ENCODE data around the gene MRPL10.

Gene MRPL10

DNA sequence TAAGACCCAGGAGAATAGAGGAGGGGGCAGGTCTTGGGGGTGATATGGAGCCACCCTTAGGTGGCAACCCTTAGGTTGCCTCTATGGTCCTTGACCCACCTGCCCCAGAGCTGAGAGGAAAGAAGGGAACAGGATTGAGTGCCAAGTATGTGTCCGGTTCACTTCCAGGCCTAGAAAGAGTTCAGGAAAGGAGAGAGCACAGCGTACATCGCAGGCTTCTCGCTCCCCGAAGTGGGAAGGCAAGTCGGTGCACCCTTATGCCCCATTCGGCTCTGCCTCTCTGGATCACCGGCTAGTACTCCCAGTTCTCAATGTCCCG lies 19.0 kb upstream of the MRPL10 start:
- Histone ChIP-seq H3K4me1 (ENCODE audit: control insufficient read depth in 1 of 2, insufficient read depth in 1 of 2, low read depth in 1 of 2, low read length in 1 of 2) (peaks cover 0 to 7% of the 10 kb centered on the region in 2 experiments), H3K27ac (no peak overlapping the region), H3K4me3 (ENCODE audit: low read depth in 1 of 2, low read length in 1 of 2) (no peak overlapping the region), H3K36me3 (no peaks in the 10 kb centered on the region), H3K9me3 (no peaks in the 10 kb centered on the region), H3K27me3 (peaks cover 100% of the 10 kb centered on the region)
- TF ChIP-seq, protein P1, sequence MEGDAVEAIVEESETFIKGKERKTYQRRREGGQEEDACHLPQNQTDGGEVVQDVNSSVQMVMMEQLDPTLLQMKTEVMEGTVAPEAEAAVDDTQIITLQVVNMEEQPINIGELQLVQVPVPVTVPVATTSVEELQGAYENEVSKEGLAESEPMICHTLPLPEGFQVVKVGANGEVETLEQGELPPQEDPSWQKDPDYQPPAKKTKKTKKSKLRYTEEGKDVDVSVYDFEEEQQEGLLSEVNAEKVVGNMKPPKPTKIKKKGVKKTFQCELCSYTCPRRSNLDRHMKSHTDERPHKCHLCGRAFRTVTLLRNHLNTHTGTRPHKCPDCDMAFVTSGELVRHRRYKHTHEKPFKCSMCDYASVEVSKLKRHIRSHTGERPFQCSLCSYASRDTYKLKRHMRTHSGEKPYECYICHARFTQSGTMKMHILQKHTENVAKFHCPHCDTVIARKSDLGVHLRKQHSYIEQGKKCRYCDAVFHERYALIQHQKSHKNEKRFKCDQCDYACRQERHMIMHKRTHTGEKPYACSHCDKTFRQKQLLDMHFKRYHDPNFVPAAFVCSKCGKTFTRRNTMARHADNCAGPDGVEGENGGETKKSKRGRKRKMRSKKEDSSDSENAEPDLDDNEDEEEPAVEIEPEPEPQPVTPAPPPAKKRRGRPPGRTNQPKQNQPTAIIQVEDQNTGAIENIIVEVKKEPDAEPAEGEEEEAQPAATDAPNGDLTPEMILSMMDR (IDR thresholded peaks at IDR 0.05): no peak

- H3K27me3 ChIP-seq: peaks cover 100% of the 10 kb centered on the region
- H3K36me3 ChIP-seq: no peaks in the 10 kb centered on the region
- no peak overlapping the region for H3K4me3 ChIP-seq (ENCODE audit: low read depth in 1 of 2, low read length in 1 of 2)
- H3K9me3 ChIP-seq: no peaks in the 10 kb centered on the region
- no peak overlapping the region for H3K27ac ChIP-seq
- peaks cover 0 to 7% of the 10 kb centered on the region in 2 experiments for H3K4me1 ChIP-seq (ENCODE audit: control insufficient read depth in 1 of 2, insufficient read depth in 1 of 2, low read depth in 1 of 2, low read length in 1 of 2)
- TF ChIP-seq, protein P1 (IDR thresholded peaks at IDR 0.05): no peak
These were observed 16.8 kb upstream of the MRPL10 start for GRCh38 chr17:47848198-47848513.

DNA sequence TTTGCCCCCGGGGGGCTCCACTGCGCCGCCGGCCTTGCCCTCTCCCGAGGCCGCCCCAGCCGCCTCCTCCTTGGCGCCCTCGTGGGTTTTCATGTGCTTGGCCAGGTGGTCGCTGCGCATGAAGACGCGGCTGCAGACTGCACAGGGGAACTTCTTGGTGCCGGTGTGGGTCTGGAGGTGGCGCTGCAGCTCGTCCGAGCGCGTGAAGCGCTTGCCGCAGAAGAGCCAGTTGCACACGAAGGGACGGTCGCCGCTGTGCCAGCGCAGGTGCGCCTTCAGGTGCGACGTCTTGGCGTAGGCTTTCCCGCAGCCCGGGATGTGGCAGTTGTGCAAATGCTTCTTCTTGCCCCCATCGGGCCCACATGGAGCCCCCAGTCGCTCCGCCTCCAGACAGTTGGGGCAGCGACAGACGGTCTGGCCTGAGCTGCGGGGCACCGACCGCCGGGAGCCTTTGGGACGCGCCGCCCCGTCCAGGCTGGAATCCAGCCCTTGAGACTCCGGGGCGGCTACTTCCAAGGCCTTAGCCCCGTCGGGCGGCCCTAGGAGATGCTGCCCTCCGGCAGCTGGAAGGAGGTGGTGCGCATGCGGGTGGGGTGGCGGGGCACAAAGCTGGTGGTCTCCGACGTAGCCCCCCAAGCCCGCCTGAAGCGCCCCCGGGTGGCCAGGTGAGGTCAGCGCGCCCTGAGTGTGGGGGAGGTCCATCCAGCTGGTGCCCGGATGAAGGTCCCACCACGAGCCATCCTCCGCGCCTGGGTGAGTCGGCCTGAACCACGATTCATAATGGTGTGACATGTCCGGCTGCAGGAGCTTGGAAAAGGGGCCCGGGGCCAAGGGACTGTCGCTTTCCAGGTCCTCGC lies 16.2 kb upstream of the MRPL10 start:
- peaks cover 96% of the 10 kb centered on the region for H3K27me3 ChIP-seq
- H3K4me3 ChIP-seq (ENCODE audit: low read depth in 1 of 2, low read length in 1 of 2): no peak overlapping the region
- H3K27ac ChIP-seq: no peak overlapping the region
- no peaks in the 10 kb centered on the region for H3K9me3 ChIP-seq
- H3K36me3 ChIP-seq: no peaks in the 10 kb centered on the region
- TF ChIP-seq, protein P1 (IDR thresholded peaks at IDR 0.05): no peak
- H3K4me1 ChIP-seq (ENCODE audit: control insufficient read depth in 1 of 2, insufficient read depth in 1 of 2, low read depth in 1 of 2, low read length in 1 of 2): peaks cover 0 to 7% of the 10 kb centered on the region in 2 experiments

GRCh38 chr17:47846716-47847340 lies 15.5 kb upstream of the MRPL10 start:
- no peaks in the 10 kb centered on the region for H3K36me3 ChIP-seq
- TF ChIP-seq, protein P1 (IDR thresholded peaks at IDR 0.05): no peak
- H3K27me3 ChIP-seq: peaks cover 89% of the 10 kb centered on the region
- peaks cover 0 to 7% of the 10 kb centered on the region in 2 experiments for H3K4me1 ChIP-seq (ENCODE audit: control insufficient read depth in 1 of 2, insufficient read depth in 1 of 2, low read depth in 1 of 2, low read length in 1 of 2)
- no peak overlapping the region for H3K4me3 ChIP-seq (ENCODE audit: low read depth in 1 of 2, low read length in 1 of 2)
- H3K27ac ChIP-seq: no peak overlapping the region
- H3K9me3 ChIP-seq: no peaks in the 10 kb centered on the region

GRCh38 chr17:47845716-47846075 lies 14.4 kb upstream of the MRPL10 start:
- H3K9me3 ChIP-seq: no peaks in the 10 kb centered on the region
- H3K27ac ChIP-seq: no peak overlapping the region
- no peaks in the 10 kb centered on the region for H3K36me3 ChIP-seq
- H3K4me3 ChIP-seq (ENCODE audit: low read depth in 1 of 2, low read length in 1 of 2): no peak overlapping the region
- H3K27me3 ChIP-seq: peaks cover 77% of the 10 kb centered on the region
- TF ChIP-seq, protein P1 (IDR thresholded peaks at IDR 0.05): no peak
- peaks cover 7% of the 10 kb centered on the region in 2 experiments for H3K4me1 ChIP-seq (ENCODE audit: control insufficient read depth in 1 of 2, insufficient read depth in 1 of 2, low read depth in 1 of 2, low read length in 1 of 2)
